IPS-20b (cell line): ENCODE results near the gene ARHGEF16.

Experiments
- H3K27ac ChIP-seq: one replicate; pipeline ENCODE4 v1.5.1; 2013; ENCODE audit warnings: low read length
- H3K27me3 ChIP-seq: 2 replicates; pipeline ENCODE4 v1.6.1; 2013; ENCODE audit warnings: mild to moderate bottlenecking, low read length, inconsistent platforms; ENCODE audit not compliant: insufficient read depth
- H3K36me3 ChIP-seq: 2 replicates; pipeline ENCODE4 v1.6.1; 2013; ENCODE audit warnings: low read depth, mild to moderate bottlenecking, inconsistent platforms, low read length, moderate library complexity; ENCODE audit not compliant: insufficient read depth
- H3K4me1 ChIP-seq: 2 replicates; pipeline ENCODE4 v1.6.1; 2013; ENCODE audit warnings: mild to moderate bottlenecking, control low read depth, inconsistent platforms, low read length, moderate library complexity; ENCODE audit not compliant: insufficient read depth
- H3K4me3 ChIP-seq: 2 replicates; pipeline ENCODE4 v1.5.1; 2013; ENCODE audit warnings: mild to moderate bottlenecking, low read length, inconsistent platforms
- H3K9ac ChIP-seq: 2 replicates; pipeline ENCODE4 v1.6.1; 2013; ENCODE audit warnings: low read depth, mild to moderate bottlenecking, inconsistent platforms, low read length, moderate library complexity
- H3K9me3 ChIP-seq: 2 replicates; pipeline ENCODE4 v1.6.1; 2013; ENCODE audit warnings: mild to moderate bottlenecking, low read depth, low read length, inconsistent platforms; ENCODE audit not compliant: insufficient read depth

Gene ARHGEF16

GRCh38 chr1:3485016-3485415 is 30.6 kb downstream of the ARHGEF16 start:
- Histone ChIP-seq H3K9me3 (peaks cover 17% of the 10 kb centered on the region), H3K27ac (no peak overlapping the region), H3K4me3 (no peak overlapping the region), H3K4me1 (no peaks in the 10 kb centered on the region), H3K36me3 (no peaks in the 10 kb centered on the region), H3K9ac (no peak overlapping the region), H3K27me3 (no peaks in the 10 kb centered on the region)

DNA sequence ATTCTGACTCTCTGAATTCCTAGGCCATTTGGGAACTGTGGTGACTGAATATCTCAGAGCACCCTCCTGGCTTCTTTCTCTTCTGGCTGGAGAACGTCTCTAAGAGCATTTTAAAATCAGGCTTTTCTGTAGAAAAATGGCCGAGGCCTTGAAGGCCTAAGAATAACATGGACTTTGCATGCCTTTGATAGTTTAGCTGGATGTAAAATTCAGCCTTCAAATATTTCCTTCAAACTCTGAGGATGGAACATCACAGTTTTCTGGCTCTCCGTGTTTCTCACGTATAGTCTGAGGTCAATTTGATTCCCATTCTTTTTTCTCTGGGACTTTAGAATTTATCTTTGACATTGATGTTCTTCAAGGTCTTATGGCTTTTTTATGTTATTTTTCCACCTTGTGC is 34.0 kb downstream of the ARHGEF16 start:
- H3K27ac ChIP-seq = no peak overlapping the region
- H3K9me3 ChIP-seq = peaks cover 17% of the 10 kb centered on the region
- no peak overlapping the region for H3K4me3 ChIP-seq
- no peaks in the 10 kb centered on the region for H3K36me3 ChIP-seq
- no peak overlapping the region for H3K9ac ChIP-seq
- no peaks in the 10 kb centered on the region; the same call in 1 of the 2 replicates for H3K4me1 ChIP-seq
- H3K27me3 ChIP-seq = no peaks in the 10 kb centered on the region

GRCh38 chr1:3490046-3490745 is 35.7 kb downstream of the ARHGEF16 start:
- Histone ChIP-seq H3K9ac (no peak overlapping the region), H3K9me3 (peaks cover 17% of the 10 kb centered on the region), H3K27ac (no peak overlapping the region), H3K4me3 (no peak overlapping the region), H3K27me3 (no peaks in the 10 kb centered on the region), H3K4me1 (no peaks in the 10 kb centered on the region; the same call in 1 of the 2 replicates), H3K36me3 (no peaks in the 10 kb centered on the region)

- Histone ChIP-seq H3K27ac (no peak overlapping the region), H3K9ac (no peak overlapping the region), H3K4me3 (peak overlapping the region; percentile 55; the same call in 1 of the 2 replicates), H3K36me3 (no peaks in the 10 kb centered on the region), H3K9me3 (peaks cover 14% of the 10 kb centered on the region), H3K27me3 (no peaks in the 10 kb centered on the region), H3K4me1 (no peaks in the 10 kb centered on the region; the same call in 1 of the 2 replicates)
Measured at GRCh38 chr1:3491291-3492246, 37.1 kb downstream of the ARHGEF16 start.

- H3K27me3 ChIP-seq = no peaks in the 10 kb centered on the region
- H3K9me3 ChIP-seq = peaks cover 11% of the 10 kb centered on the region
- H3K36me3 ChIP-seq = no peaks in the 10 kb centered on the region
- no peak overlapping the region for H3K4me3 ChIP-seq
- no peak overlapping the region for H3K9ac ChIP-seq
- H3K4me1 ChIP-seq = no peaks in the 10 kb centered on the region; the same call in 1 of the 2 replicates
- H3K27ac ChIP-seq = no peak overlapping the region
Measured at GRCh38 chr1:3492545-3493246, 38.2 kb downstream of the ARHGEF16 start.

DNA sequence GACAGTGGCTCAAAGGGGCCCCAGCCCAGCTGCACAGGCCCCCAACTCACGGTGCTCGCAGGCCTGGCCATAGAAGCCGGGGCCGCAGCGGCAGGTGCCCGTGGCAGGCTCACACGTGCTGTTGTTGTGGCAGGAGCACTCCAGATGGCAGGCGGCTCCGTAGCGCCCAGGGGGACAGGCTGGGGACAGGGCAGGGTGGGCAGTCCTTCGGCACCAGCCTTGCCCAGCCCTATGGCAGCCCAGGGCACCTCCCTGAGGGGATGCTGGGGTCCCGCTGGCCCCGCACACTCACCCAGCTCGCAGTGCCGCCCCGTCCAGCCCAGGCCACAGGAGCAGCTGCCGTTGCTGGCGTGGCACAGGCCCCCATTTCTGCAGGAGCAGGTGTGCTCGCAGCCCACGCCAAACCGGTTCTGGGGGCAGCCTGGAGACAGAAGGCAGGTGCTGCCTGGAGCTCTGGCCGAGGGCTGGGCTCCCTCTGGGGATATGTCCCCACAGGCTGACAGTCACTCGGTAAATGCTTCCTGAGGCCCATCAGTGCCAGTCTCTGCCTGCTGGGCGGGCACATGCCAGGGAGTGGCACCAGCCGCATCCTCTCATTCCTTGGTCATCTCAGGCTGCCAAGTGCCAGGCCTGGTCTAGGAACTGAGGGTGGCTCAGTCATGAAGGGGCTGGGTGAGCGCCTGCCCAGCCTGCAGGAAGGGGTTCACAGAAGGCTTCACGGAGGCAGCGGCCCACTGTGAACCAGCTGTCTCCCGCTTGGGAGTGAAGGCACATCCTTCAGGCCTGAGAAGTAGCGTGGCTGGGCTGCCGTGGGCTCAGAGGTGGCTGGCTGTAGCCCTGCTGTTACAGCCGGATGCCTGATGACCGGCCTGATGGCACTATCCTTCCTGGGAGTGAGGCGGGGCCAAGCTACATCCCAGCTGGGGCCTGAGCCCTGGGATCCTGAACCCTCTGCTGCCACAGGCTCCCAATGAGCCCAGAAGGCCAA is 40.1 kb downstream of the ARHGEF16 start:
- no peak overlapping the region for H3K9ac ChIP-seq
- H3K27ac ChIP-seq = no peak overlapping the region
- H3K9me3 ChIP-seq = no peaks in the 10 kb centered on the region
- no peaks in the 10 kb centered on the region for H3K27me3 ChIP-seq
- H3K36me3 ChIP-seq = no peaks in the 10 kb centered on the region
- no peak overlapping the region for H3K4me3 ChIP-seq
- no peaks in the 10 kb centered on the region; the same call in 1 of the 2 replicates for H3K4me1 ChIP-seq

GRCh38 chr1:3495776-3496745 is 41.6 kb downstream of the ARHGEF16 start:
- no peak overlapping the region for H3K27ac ChIP-seq
- H3K9ac ChIP-seq = no peak overlapping the region
- H3K9me3 ChIP-seq = no peaks in the 10 kb centered on the region
- H3K27me3 ChIP-seq = no peaks in the 10 kb centered on the region
- no peaks in the 10 kb centered on the region for H3K36me3 ChIP-seq
- H3K4me3 ChIP-seq = no peak overlapping the region
- no peaks in the 10 kb centered on the region; the same call in 1 of the 2 replicates for H3K4me1 ChIP-seq

DNA sequence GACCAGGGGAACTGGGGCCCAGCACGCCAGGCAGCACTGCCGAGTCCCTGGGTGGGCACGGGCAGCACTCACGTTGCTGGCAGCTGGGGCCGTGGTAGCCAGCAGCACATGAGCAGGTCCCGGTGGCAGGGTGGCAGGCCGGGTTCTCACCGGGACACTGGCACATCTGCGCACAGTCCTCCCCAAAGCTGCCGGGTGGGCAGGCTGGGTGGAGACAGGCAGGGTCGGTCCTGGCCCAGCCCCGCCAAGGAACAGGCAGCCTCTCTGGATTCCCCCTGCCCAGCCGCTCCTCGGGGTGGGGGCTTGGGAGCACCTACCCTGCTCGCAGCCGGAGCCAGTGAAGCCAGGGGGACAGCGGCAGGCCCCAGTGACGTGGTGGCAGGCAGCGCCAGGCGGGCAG is 42.5 kb downstream of the ARHGEF16 start:
- no peaks in the 10 kb centered on the region for H3K9me3 ChIP-seq
- no peak overlapping the region for H3K9ac ChIP-seq
- H3K4me1 ChIP-seq = no peaks in the 10 kb centered on the region; the same call in 1 of the 2 replicates
- H3K4me3 ChIP-seq = no peak overlapping the region
- no peaks in the 10 kb centered on the region for H3K36me3 ChIP-seq
- no peak overlapping the region for H3K27ac ChIP-seq
- H3K27me3 ChIP-seq = no peaks in the 10 kb centered on the region

GRCh38 chr1:3497521-3497920 is 43.1 kb downstream of the ARHGEF16 start:
- H3K36me3 ChIP-seq = no peaks in the 10 kb centered on the region
- no peaks in the 10 kb centered on the region for H3K4me1 ChIP-seq
- H3K9ac ChIP-seq = no peak overlapping the region
- H3K27me3 ChIP-seq = no peaks in the 10 kb centered on the region
- H3K27ac ChIP-seq = no peak overlapping the region
- H3K9me3 ChIP-seq = no peaks in the 10 kb centered on the region
- H3K4me3 ChIP-seq = no peak overlapping the region
